Glutamatergic neuron (in vitro differentiated cells): ENCODE measurements around the gene PNRC1. TPM values are rescaled to one million over a fixed set of nuclear protein-coding genes. Genes with fewer than 3 reads are reported as not detected.
A peak's percentile ranks its signal among the peaks of the same experiment; 100 is the strongest.

ENCODE experiments used
- DNase-seq: peaks from one replicate; pipeline ENCODE4 v3.0.0; 2022
- H3K27ac Mint-ChIP-seq: one replicate; pipeline ENCODE4 v1.8.0; 2020; ENCODE audit warnings: mild to moderate bottlenecking, mixed read lengths, inconsistent platforms; ENCODE audit not compliant: unreplicated experiment
- H3K27me3 Mint-ChIP-seq: one replicate; pipeline ENCODE4 v1.8.0; 2020; ENCODE audit warnings: mild to moderate bottlenecking, moderate library complexity, mixed read lengths, inconsistent platforms; ENCODE audit not compliant: unreplicated experiment
- H3K36me3 Mint-ChIP-seq: one replicate; pipeline ENCODE4 v1.8.0; 2020; ENCODE audit warnings: mild to moderate bottlenecking, mixed read lengths, inconsistent platforms; ENCODE audit not compliant: unreplicated experiment
- H3K4me1 Mint-ChIP-seq: one replicate; pipeline ENCODE4 v1.8.0; 2020; ENCODE audit warnings: mild to moderate bottlenecking, low read depth, mixed read lengths, inconsistent platforms; ENCODE audit not compliant: unreplicated experiment
- H3K4me3 Mint-ChIP-seq: one replicate; pipeline ENCODE4 v1.8.0; 2020; ENCODE audit warnings: mild to moderate bottlenecking, mixed read lengths, inconsistent platforms; ENCODE audit not compliant: unreplicated experiment
- H3K9me3 Mint-ChIP-seq: one replicate; pipeline ENCODE4 v1.8.0; 2020; ENCODE audit warnings: mild to moderate bottlenecking, moderate library complexity, mixed read lengths, inconsistent platforms; ENCODE audit not compliant: unreplicated experiment
- total RNA-seq: library from RNA; stranded (reverse); fragmentation: NEBNext Ultra II Directional; extraction: Animal tissue kit (Norgen Biotek cat#: 25700); gene quantifications from one replicate; pipeline ENCODE4 v1.2.1, GENCODE V29; 2021; ENCODE audit not compliant: unreplicated experiment
- TF ChIP-seq, protein P1 (sequence below): fragments of 200-600 bp; sonication (generic); IDR thresholded peaks from one replicate; pipeline ENCODE4 v1.5.0; 2021; ENCODE audit not compliant: partially characterized antibody, unreplicated experiment

Gene PNRC1
- total RNA-seq, 1 donor from 2014 or later, result 91.4 TPM

DNA sequence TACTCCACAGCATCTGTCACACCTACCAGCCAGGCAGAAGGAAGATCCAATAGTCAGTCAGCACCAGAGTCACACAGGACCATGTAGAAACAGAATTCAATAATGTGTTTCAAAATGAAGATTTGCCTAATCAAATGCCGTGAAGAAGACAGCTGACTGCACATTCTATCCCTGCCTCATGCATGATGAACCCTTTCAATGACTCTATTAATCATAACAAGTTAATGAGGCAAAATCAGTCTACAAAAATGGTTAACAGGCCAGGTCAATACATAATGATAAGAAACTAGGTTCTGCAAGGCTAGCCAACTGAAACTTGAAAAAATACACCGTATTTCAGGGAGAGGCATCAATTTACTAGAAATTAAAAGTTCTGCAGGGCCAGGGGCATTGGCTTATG is 6.7 kb upstream of the PNRC1 start:
- no peaks in the 10 kb centered on the region for H3K4me1 Mint-ChIP-seq
- H3K4me3 Mint-ChIP-seq, result no peak overlapping the region
- DNase-seq, result no peak
- TF ChIP-seq, protein P1, sequence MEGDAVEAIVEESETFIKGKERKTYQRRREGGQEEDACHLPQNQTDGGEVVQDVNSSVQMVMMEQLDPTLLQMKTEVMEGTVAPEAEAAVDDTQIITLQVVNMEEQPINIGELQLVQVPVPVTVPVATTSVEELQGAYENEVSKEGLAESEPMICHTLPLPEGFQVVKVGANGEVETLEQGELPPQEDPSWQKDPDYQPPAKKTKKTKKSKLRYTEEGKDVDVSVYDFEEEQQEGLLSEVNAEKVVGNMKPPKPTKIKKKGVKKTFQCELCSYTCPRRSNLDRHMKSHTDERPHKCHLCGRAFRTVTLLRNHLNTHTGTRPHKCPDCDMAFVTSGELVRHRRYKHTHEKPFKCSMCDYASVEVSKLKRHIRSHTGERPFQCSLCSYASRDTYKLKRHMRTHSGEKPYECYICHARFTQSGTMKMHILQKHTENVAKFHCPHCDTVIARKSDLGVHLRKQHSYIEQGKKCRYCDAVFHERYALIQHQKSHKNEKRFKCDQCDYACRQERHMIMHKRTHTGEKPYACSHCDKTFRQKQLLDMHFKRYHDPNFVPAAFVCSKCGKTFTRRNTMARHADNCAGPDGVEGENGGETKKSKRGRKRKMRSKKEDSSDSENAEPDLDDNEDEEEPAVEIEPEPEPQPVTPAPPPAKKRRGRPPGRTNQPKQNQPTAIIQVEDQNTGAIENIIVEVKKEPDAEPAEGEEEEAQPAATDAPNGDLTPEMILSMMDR, result no peak
- H3K9me3 Mint-ChIP-seq, result peaks cover 2% of the 10 kb centered on the region
- H3K27ac Mint-ChIP-seq, result no peak overlapping the region
- no peaks in the 10 kb centered on the region for H3K36me3 Mint-ChIP-seq
- no peaks in the 10 kb centered on the region for H3K27me3 Mint-ChIP-seq

DNA sequence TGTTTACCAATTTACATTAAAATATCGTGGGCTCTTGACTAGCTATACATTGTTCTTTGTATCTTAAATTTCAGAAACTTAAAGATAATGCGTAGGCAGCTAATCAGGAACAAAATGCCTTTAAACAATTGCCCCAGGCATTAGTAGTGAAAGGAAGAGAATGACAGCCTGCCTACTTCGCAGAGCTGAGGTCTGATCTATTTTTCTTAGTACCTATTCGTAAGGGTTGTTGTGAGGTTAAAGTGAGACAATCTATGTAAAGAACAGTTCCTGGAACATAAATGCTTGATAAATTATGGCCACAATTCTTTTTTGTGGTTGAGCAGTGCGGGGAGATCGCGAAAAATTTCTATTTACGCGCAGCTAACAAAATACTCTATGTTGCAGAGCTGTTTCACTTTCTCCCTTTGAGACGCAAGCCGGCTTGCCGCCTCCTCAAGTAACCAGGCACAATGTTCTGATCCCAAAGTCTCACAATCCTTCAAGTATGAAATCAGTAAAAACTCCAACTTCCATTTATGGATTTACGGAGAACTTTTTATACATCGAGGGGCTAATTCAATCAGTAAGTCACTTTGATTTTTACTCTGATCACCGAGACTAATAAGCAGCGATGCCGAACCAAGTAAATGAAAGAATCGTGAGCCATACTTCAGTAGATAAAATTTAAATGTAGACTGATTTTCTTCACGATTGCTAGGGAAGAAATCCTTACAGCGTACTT is 878 bp upstream of the PNRC1 start:
- H3K4me1 Mint-ChIP-seq, result peaks cover 9% of the 10 kb centered on the region
- peak overlapping the region; percentile 97 for H3K4me3 Mint-ChIP-seq
- peak overlapping the region; percentile 96 for H3K27ac Mint-ChIP-seq
- H3K27me3 Mint-ChIP-seq, result peaks cover 14% of the 10 kb centered on the region
- peaks cover 13% of the 10 kb centered on the region for H3K9me3 Mint-ChIP-seq
- H3K36me3 Mint-ChIP-seq, result no peaks in the 10 kb centered on the region
- TF ChIP-seq, protein P1, result no peak
- DNase-seq, result no peak

GRCh38 chr6:89081129-89081422 is 525 bp downstream of the PNRC1 start:
- H3K36me3 Mint-ChIP-seq, result no peaks in the 10 kb centered on the region
- peaks cover 14% of the 10 kb centered on the region for H3K27me3 Mint-ChIP-seq
- TF ChIP-seq, protein P1, result no peak
- peak overlapping the region; percentile 96 for H3K27ac Mint-ChIP-seq
- H3K4me3 Mint-ChIP-seq, result peak overlapping the region; percentile 97
- peaks cover 13% of the 10 kb centered on the region for H3K9me3 Mint-ChIP-seq
- H3K4me1 Mint-ChIP-seq, result peaks cover 11% of the 10 kb centered on the region
- no peak for DNase-seq

DNA sequence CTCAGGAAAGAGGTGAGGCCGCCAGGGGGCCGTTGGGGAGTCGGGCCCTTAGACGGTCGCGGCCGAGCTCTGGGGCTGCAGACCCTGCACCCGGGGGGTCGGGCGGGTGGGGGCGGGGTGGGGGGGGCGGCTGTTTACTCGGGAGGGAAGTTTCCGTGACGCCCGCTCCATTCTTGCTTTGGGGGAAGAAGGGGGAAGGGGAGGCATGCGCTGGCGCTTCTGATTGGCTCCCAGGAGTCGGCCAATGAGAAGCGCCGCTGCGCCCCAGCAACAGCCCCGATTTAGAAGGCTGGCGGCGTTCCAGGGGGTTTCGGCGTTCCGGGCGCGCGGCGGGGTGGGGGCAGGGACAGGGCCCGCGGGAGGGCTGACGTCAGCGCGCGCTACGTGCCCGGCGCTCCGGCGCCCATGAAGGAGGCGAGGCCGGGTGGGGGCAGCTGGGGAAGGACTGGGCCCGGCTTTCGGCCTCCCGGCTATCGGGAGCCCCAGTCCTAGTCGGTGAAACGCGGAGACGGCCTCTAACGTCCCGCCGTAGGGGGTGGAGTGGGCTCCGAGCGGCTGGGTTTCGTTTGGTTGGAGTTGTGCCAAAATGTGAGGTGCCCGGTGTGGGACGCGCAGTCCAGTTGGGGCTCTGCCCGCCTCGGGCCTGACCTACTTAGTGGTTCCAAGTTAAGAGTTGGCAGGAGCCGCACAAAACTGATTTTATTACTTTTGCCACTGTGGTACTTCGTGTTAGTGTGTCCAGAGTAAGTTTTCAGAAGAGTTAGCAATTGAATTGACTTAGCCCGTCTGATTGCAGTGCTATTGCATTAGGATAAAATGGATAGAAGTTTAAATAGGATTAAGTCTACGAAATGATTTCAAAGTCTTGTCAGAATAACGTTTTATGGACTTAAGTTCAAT is 1.1 kb downstream of the PNRC1 start:
- Mint-ChIP-seq H3K4me3 (peak overlapping the region; percentile 97), H3K27ac (peak overlapping the region; percentile 71), H3K4me1 (peaks cover 11% of the 10 kb centered on the region), H3K9me3 (peaks cover 11% of the 10 kb centered on the region), H3K27me3 (peaks cover 14% of the 10 kb centered on the region), H3K36me3 (no peaks in the 10 kb centered on the region)
- peak; percentile 96 for DNase-seq
- TF ChIP-seq, protein P1, result peak; percentile 20

DNA sequence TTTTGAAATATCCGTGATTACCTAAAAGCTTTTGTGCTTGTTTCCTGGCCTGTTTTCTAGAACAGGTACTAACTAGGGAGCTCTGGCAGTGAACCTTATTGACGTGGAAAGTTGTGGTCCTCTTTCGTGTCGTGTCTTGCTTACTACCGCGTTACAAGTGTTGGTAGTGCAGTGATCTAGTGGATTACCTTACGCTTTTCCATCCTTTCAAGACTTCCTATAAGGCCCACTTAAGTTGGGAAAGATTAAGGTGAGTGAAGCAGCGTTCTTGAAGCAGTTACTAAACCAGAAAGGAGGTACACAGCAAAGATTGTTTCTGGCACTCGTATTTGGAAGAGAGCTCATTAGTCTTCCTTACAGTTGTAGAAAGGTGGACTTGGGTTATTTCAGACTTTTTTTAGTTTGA is 1.9 kb downstream of the PNRC1 start:
- H3K4me3 Mint-ChIP-seq, result peak overlapping the region; percentile 97
- peaks cover 14% of the 10 kb centered on the region for H3K27me3 Mint-ChIP-seq
- H3K27ac Mint-ChIP-seq, result peak overlapping the region; percentile 71
- DNase-seq, result no peak
- H3K4me1 Mint-ChIP-seq, result peaks cover 11% of the 10 kb centered on the region
- no peaks in the 10 kb centered on the region for H3K36me3 Mint-ChIP-seq
- peaks cover 11% of the 10 kb centered on the region for H3K9me3 Mint-ChIP-seq
- TF ChIP-seq, protein P1, result no peak
